GM12878 (cell line): ENCODE measurements around the gene PIEZO2. TPM values are rescaled to one million over a fixed set of nuclear protein-coding genes. Genes with fewer than 3 reads are reported as not detected.

Experiments used
- ATAC-seq: fragments of 200-7000 bp; cut with Tn5 transposase; 3 replicates; pipeline ENCODE4 v1.9.1; 2020; ENCODE audit warnings: mild to moderate bottlenecking, moderate library complexity
- BruUV-seq: library from RNA; stranded (reverse); fragments of 400-500 nt; replicated peaks from 2 replicates; lab custom pipeline; 2021; lab: Mats Ljungman, UMichigan
- CTCF ChIA-PET: fragments of 300-600 bp; sonication (Branson Sonifier 250); formaldehyde crosslinking; extraction: SDS; loops from one replicate; lab custom pipeline; 2021; ENCODE audit warnings: inconsistent platforms; lab: Yijun Ruan, JAX
- POLR2A ChIA-PET: fragments of 350-600 bp; formaldehyde crosslinking; extraction: SDS; loops from one replicate; lab custom pipeline; 2021; ENCODE audit warnings: inconsistent platforms; lab: Charles Lee
- RAD21 ChIA-PET: fragments of 300-600 bp; sonication (Branson Sonifier 250); formaldehyde crosslinking; loops from one replicate; lab custom pipeline; 2023; ENCODE audit warnings: antibody characterized with exemption; ENCODE audit not compliant: unreplicated experiment; lab: Charles Lee
- SMC1A ChIA-PET: fragments of 300-600 bp; sonication (Branson Sonifier 250); formaldehyde crosslinking; loops from one replicate; lab custom pipeline; 2023; ENCODE audit not compliant: unreplicated experiment, uncharacterized antibody; lab: Charles Lee
- DNase-seq: peaks from one replicate; pipeline ENCODE4 v3.0.0-alpha.2; 2011; ENCODE audit warnings: low read depth, low spot score
- FAIRE-seq: peaks from 3 replicates; lab custom pipeline; 2011; peaks lifted over from hg19 to GRCh38; lab: Jason Lieb, UNC
- H2AFZ ChIP-seq: 2 replicates; pipeline ENCODE4 v1.6.0; 2011; ENCODE audit warnings: low read depth, low read length, control low read depth; ENCODE audit not compliant: control insufficient read depth
- H3K27ac ChIP-seq: 2 replicates; pipeline ENCODE4 v1.5.1; 2011; ENCODE audit warnings: control low read depth; ENCODE audit not compliant: control insufficient read depth, insufficient read depth
- H3K27me3 ChIP-seq, 2 experiments: replicated peaks in 1 of 2; 2 replicates each; pipeline versions ENCODE4 v1.6.0 to v1.6.1; 2011; ENCODE audit warnings: low read length in 1 of 2; ENCODE audit not compliant: control insufficient read depth in 2 of 2, insufficient read depth in 2 of 2
- H3K36me3 ChIP-seq, 2 experiments: 2 replicates each; pipeline ENCODE4 v1.5.1; 2011; ENCODE audit warnings: low read length in 1 of 2; ENCODE audit not compliant: control insufficient read depth in 2 of 2, insufficient read depth in 2 of 2
- H3K4me1 ChIP-seq: 2 replicates; pipeline ENCODE4 v1.6.1; 2011; ENCODE audit warnings: mild to moderate bottlenecking, low read length, moderate library complexity, mixed read lengths; ENCODE audit not compliant: control insufficient read depth, insufficient read depth
- H3K4me2 ChIP-seq: 2 replicates; pipeline ENCODE4 v1.6.0; 2011; ENCODE audit warnings: control low read depth; ENCODE audit not compliant: control insufficient read depth, insufficient read depth
- H3K4me3 ChIP-seq: fragments of 200-600 bp; sonication (generic); 2 replicates; pipeline ENCODE4 v1.5.1; 2016
- H3K79me2 ChIP-seq: 2 replicates; pipeline ENCODE4 v1.6.0; 2011; ENCODE audit warnings: low read length; ENCODE audit not compliant: control insufficient read depth, insufficient read depth
- H3K9ac ChIP-seq: 2 replicates; pipeline ENCODE4 v1.8.0; 2011; ENCODE audit warnings: low read length, control low read depth, mixed read lengths; ENCODE audit not compliant: control insufficient read depth, insufficient read depth
- H3K9me3 ChIP-seq: replicated peaks from 3 replicates; pipeline ENCODE4 v1.5.1; 2011; ENCODE audit warnings: mild to moderate bottlenecking, low read length; ENCODE audit not compliant: control insufficient read depth, insufficient read depth
- H4K20me1 ChIP-seq: 2 replicates; pipeline ENCODE4 v1.6.0; 2011; ENCODE audit not compliant: control insufficient read depth, insufficient read depth
- CEBPB ChIP-seq, 2 experiments: fragments of 150-350 bp in 1 of 2; IDR thresholded peaks; 2 replicates each; pipeline ENCODE4 v1.6.1; 2012 to 2014; ENCODE audit warnings: low read depth in 2 of 2, low read length in 2 of 2, borderline replicate concordance in 1 of 2, inconsistent platforms in 1 of 2
- CEBPZ ChIP-seq: fragments of 150-350 bp; IDR thresholded peaks from 2 replicates; pipeline ENCODE4 v1.6.1; 2016; ENCODE audit warnings: low read depth, low read length
- CREB1 ChIP-seq: IDR thresholded peaks from 2 replicates; pipeline ENCODE4 v1.6.1; 2012; ENCODE audit warnings: low read depth, mild to moderate bottlenecking, inconsistent platforms
- CREM ChIP-seq: IDR thresholded peaks from 2 replicates; pipeline ENCODE4 v1.6.1; 2014; ENCODE audit warnings: antibody characterized with exemption, low read depth
- EP300 ChIP-seq, 2 experiments: fragments of 150-350 bp in 1 of 2; IDR thresholded peaks; 2 replicates each; pipeline ENCODE4 v1.6.1; 2011 to 2012; ENCODE audit warnings: low read depth in 2 of 2, low read length in 2 of 2, borderline replicate concordance in 1 of 2, improper control_type of control experiment in 1 of 2, inconsistent platforms in 1 of 2; ENCODE audit not compliant: control insufficient read depth in 1 of 2
- MEF2B ChIP-seq: fragments of 450-650 bp; IDR thresholded peaks from 2 replicates; pipeline ENCODE4 v1.6.1; 2018; ENCODE audit warnings: mild to moderate bottlenecking, moderate library complexity; ENCODE audit not compliant: partially characterized antibody, poor library complexity, severe bottlenecking
- MLLT1 ChIP-seq: fragments of 450-650 bp; IDR thresholded peaks from 2 replicates; pipeline ENCODE4 v1.6.1; 2016; ENCODE audit warnings: mild to moderate bottlenecking
- PBX3 ChIP-seq: IDR thresholded peaks from 2 replicates; pipeline ENCODE4 v1.6.1; 2011; ENCODE audit warnings: mild to moderate bottlenecking, low read depth, low read length, moderate library complexity; ENCODE audit not compliant: insufficient replicate concordance
- SREBF2 ChIP-seq: IDR thresholded peaks from 2 replicates; pipeline ENCODE4 v1.6.1; 2012; ENCODE audit warnings: mild to moderate bottlenecking, low read length
- ZBTB40 ChIP-seq: fragments of 450-650 bp; IDR thresholded peaks from 2 replicates; pipeline ENCODE4 v1.6.1; 2016; ENCODE audit warnings: mild to moderate bottlenecking, moderate library complexity, borderline replicate concordance
- ZNF217 ChIP-seq: fragments of 450-650 bp; IDR thresholded peaks from 2 replicates; pipeline ENCODE4 v1.6.1; 2017; ENCODE audit warnings: antibody characterized with exemption, mild to moderate bottlenecking
- ZNF24 ChIP-seq: fragments of 450-650 bp; IDR thresholded peaks from 2 replicates; pipeline ENCODE4 v1.6.1; 2017; ENCODE audit warnings: antibody characterized with exemption, mild to moderate bottlenecking
- ZZZ3 ChIP-seq: IDR thresholded peaks from 2 replicates; pipeline ENCODE4 v1.6.1; 2011; ENCODE audit warnings: low read depth; ENCODE audit not compliant: control insufficient read depth, insufficient read length
- WGBS: methylation state at CpG from one replicate; pipeline ENCODE4 v1.1.6; 2016; ENCODE audit warnings: low lambda C conversion rate; ENCODE audit not compliant: insufficient replicate concordance, insufficient coverage; ENCODE audit errors: missing lambda C conversion rate; 5-methylcytosine and 5-hydroxymethylcytosine counted together
- in situ Hi-C: fragments of 300-500 bp; cut with MboI; formaldehyde crosslinking; loops from 9 replicates; pipeline ENCODE4 v1.14.3; 2018; ENCODE audit warnings: mixed read lengths
- intact Hi-C: fragments of 100-400 bp; cut with micrococcal nuclease; formaldehyde crosslinking; loops from one replicate; pipeline ENCODE4 v1.14.2; 2022; ENCODE audit not compliant: unreplicated experiment
- polyA plus RNA-seq, 11 experiments: library from polyadenylated mRNA; depleted of rRNA in 4 of 11; unstranded in 6 of 11; stranded (reverse) in 5 of 11; fragments of >200 nt; fragmentation: Nextera tagmentation in 4 of 11; fragmentation: Illumina TruSeq in 1 of 11; extraction: Ambion mirVana in 4 of 11; extraction: Trizol in 1 of 11; gene quantifications; 1 replicate in 1 of 11; 2 replicates in 10 of 11; pipeline versions ENCODE4 v1.2.1 to v1.2.3, GENCODE V29; 2011 to 2016; ENCODE audit warnings: inconsistent platforms in 2 of 11, missing spikeins in 2 of 11, low read depth in 1 of 11
- total RNA-seq, 4 experiments: library from RNA; depleted of rRNA in 3 of 4; stranded (reverse); fragments of >200 nt in 3 of 4; fragmentation: Illumina TruSeq in 1 of 4; extraction: Trizol in 1 of 4; gene quantifications; 2 replicates each; pipeline versions ENCODE4 v1.2.1 to v1.2.3, GENCODE V29; 2013 to 2021

Gene PIEZO2
- total and polyA plus RNA-seq, 10 of the 15 experiments (the other 5 are each of a cell fraction or from before 2014, with no cell fraction given), result 6.7 to 42.3 (median 27.4) TPM

GRCh38 chr18:10948421-10948820, 200.9 kb downstream of the PIEZO2 start:
- no peak for DNase-seq
- ChIA-PET SMC1A (interaction anchor here (0.6 to 4.7 kb wide), 12 partner anchors 10 to 1063 kb away, joined by 3 to 91 read pairs (median 4); partner anchors contain the start of gene TXNDC2), CTCF (interaction anchor here (0.6 to 4.6 kb wide), 2 partner anchors 21 to 92 kb away, joined by 3 to 35 read pairs; no protein-coding TSS in a partner anchor), POLR2A (interaction anchor here (0.8 to 1.1 kb wide), 3 partner anchors 18 to 26 kb away, joined by 3 read pairs; no protein-coding TSS in a partner anchor), RAD21 (interaction anchor here (0.9 to 4.7 kb wide), 5 partner anchors 21 to 97 kb away, joined by 3 to 78 read pairs (median 6); no protein-coding TSS in a partner anchor)
- no peak overlapping the region for H3K9ac ChIP-seq
- H3K36me3 ChIP-seq, result no peaks in the 10 kb centered on the region; a peak in 1 of 4 replicates
- FAIRE-seq, result no peak
- peak overlapping the region; percentile 82 for H3K4me2 ChIP-seq
- no peak overlapping the region for H2AFZ ChIP-seq
- intact Hi-C loops, result no loop called here
- H4K20me1 ChIP-seq, result no peaks in the 10 kb centered on the region
- H3K9me3 ChIP-seq, result peaks cover 39% of the 10 kb centered on the region
- BruUV-seq, result no TSS peak
- WGBS, result 96% methylated on average over 5 of the region's 5 CpGs
- H3K4me1 ChIP-seq, result peaks cover 22% of the 10 kb centered on the region
- peaks cover 45% of the 10 kb centered on the region for H3K79me2 ChIP-seq
- ATAC-seq, result no peak
- H3K4me3 ChIP-seq, result peak overlapping the region; percentile 58; the same call in 1 of the 2 replicates
- no peaks in the 10 kb centered on the region for H3K27me3 ChIP-seq
- H3K27ac ChIP-seq, result peak overlapping the region; percentile 100
- in situ Hi-C loops, result no loop called here
- no peak for TF ChIP-seq CREB1
- no peak for TF ChIP-seq CREM
- no peak for TF ChIP-seq CEBPB (IDR thresholded peaks at IDR 0.05; ENCODE audit: borderline replicate concordance in 1 of 2, low read depth in 2 of 2, low read length in 2 of 2)
- no peak for TF ChIP-seq SREBF2
- no peak for TF ChIP-seq ZNF217
- TF ChIP-seq CEBPZ, result no peak
- no peak for TF ChIP-seq EP300 (IDR thresholded peaks at IDR 0.05; ENCODE audit: borderline replicate concordance in 1 of 2, control insufficient read depth in 1 of 2, low read depth in 2 of 2, low read length in 2 of 2)
- no peak for TF ChIP-seq MEF2B
- TF ChIP-seq ZZZ3, result no peak
- TF ChIP-seq MLLT1, result peak; percentile 99
- TF ChIP-seq ZBTB40, result peak; percentile 66; the same call in 1 of the 2 replicates
- TF ChIP-seq ZNF24, result no peak
- no peak for TF ChIP-seq PBX3
